Heart left ventricle (tissue), 13 donors: ENCODE measurements around the gene KLHL22.

Experiments
- CTCF ChIP-seq, 12 donors: fragments of 200-600 bp; sonication (generic) in 4 of 12; IDR thresholded peaks; one replicate each; pipeline versions ENCODE4 v1.5.0 to v1.8.0; 2018 to 2022; ENCODE audit warnings: antibody characterized with exemption in 12 of 12, mild to moderate bottlenecking in 5 of 12
- POLR2A ChIP-seq, 2 donors: fragments of 450-650 bp; IDR thresholded peaks; one replicate each; pipeline ENCODE4 v1.6.1; 2017; ENCODE audit warnings: antibody characterized with exemption in 2 of 2, mild to moderate bottlenecking in 2 of 2, moderate library complexity in 2 of 2
- donor health status: ischemic (EF 13 %, LVEDD 7.1; RV severe dilation, severe dysfunction).
- donor health status: DM: no; HTN: yes; CAD: no.
- donor health status: DM: no; HTN: no; CAD: no.
- donor health status: ischemic (EF 25% LVEDD 6.9; RV normal size, moderate dysfunction).
- donor health status: ischemic (EF 25% LVEDD 5.7; RV mildly dilated, moderate dysfunction).
- donor health status: ischemic (EF 35%, LVEDD 5.7; RV mildly dilated, moderate dysfunction).
- donor health status: nonischemic (EF 11% LVEDD 7.7; RV severe dilation, severe dysfunction).
- donor health status: DM: yes; HTN: yes; CAD: no.
- donor health status: PGD.
- donor health status: ischemic (EF 29% LVEDD 5.4; RV normal size, mild dysfunction).
- donor health status: nonischemic (EF 23%, LVEDD 6.1; RV moderate dilation, normal function).

GRCh38 chr22:20405931-20406685 lies 89.5 kb downstream of the KLHL22 start:
- no peak for TF ChIP-seq POLR2A (IDR thresholded peaks at IDR 0.05)
- no peak for TF ChIP-seq CTCF (IDR thresholded peaks at IDR 0.05)
